ENCODE measurements around the gene PLEKHM3.

DNA sequence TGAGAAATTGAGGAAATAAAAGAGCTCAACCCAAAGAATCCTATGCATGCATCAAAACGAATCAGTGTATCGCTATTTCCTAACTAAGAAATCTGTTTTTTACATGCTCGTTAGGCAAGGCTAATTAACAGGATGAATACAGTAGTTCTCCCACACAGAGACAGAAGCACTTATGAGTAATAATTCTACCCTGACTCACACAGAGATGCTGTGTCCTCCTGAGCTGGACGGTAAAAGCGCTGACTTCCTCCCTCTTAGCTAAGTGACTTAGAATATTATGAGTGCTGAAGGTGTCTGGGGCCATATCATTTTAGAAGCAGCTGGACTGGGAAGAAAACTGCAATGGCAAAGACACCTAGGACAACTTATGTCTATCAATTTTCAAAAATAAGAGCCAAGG, 18.5 kb downstream of the PLEKHM3 start:
- no peak for TF ChIP-seq GLIS2 (tag by site-specific recombination; IDR thresholded peaks at IDR 0.05)
- no peak for TF ChIP-seq ZBTB17 (tag by site-specific recombination; IDR thresholded peaks at IDR 0.05)
- TF ChIP-seq, protein P1, sequence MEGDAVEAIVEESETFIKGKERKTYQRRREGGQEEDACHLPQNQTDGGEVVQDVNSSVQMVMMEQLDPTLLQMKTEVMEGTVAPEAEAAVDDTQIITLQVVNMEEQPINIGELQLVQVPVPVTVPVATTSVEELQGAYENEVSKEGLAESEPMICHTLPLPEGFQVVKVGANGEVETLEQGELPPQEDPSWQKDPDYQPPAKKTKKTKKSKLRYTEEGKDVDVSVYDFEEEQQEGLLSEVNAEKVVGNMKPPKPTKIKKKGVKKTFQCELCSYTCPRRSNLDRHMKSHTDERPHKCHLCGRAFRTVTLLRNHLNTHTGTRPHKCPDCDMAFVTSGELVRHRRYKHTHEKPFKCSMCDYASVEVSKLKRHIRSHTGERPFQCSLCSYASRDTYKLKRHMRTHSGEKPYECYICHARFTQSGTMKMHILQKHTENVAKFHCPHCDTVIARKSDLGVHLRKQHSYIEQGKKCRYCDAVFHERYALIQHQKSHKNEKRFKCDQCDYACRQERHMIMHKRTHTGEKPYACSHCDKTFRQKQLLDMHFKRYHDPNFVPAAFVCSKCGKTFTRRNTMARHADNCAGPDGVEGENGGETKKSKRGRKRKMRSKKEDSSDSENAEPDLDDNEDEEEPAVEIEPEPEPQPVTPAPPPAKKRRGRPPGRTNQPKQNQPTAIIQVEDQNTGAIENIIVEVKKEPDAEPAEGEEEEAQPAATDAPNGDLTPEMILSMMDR (tag by site-specific recombination; IDR thresholded peaks at IDR 0.05) = no peak
- no peak for TF ChIP-seq TRIM28 (IDR thresholded peaks at IDR 0.05; ENCODE audit: borderline replicate concordance, low read length)
- no peak for TF ChIP-seq ZNF660 (tag by site-specific recombination; IDR thresholded peaks at IDR 0.05)
- TF ChIP-seq ZNF624 (tag by site-specific recombination; IDR thresholded peaks at IDR 0.05) = no peak
- no peak for TF ChIP-seq ZNF830 (tag by site-specific recombination; IDR thresholded peaks at IDR 0.05; ENCODE audit: low read depth)
- TF ChIP-seq ZNF23 (tag by site-specific recombination; IDR thresholded peaks at IDR 0.05; ENCODE audit: borderline replicate concordance) = no peak
- TF ChIP-seq ZNF16 (tag by site-specific recombination; IDR thresholded peaks at IDR 0.05; ENCODE audit: low read depth) = no peak
